Activated CD8-positive, alpha-beta memory T cell treated with anti-CD3 and anti-CD28 coated beads for 4 hours (primary cell): Measurements from ENCODE around the gene GH1.

Experiments
- DNase-seq, 2 donors: peaks; one replicate each; pipeline ENCODE4 v3.0.0-alpha.2; 2020; ENCODE audit warnings: low read depth in 2 of 2

The GH1 gene

DNA sequence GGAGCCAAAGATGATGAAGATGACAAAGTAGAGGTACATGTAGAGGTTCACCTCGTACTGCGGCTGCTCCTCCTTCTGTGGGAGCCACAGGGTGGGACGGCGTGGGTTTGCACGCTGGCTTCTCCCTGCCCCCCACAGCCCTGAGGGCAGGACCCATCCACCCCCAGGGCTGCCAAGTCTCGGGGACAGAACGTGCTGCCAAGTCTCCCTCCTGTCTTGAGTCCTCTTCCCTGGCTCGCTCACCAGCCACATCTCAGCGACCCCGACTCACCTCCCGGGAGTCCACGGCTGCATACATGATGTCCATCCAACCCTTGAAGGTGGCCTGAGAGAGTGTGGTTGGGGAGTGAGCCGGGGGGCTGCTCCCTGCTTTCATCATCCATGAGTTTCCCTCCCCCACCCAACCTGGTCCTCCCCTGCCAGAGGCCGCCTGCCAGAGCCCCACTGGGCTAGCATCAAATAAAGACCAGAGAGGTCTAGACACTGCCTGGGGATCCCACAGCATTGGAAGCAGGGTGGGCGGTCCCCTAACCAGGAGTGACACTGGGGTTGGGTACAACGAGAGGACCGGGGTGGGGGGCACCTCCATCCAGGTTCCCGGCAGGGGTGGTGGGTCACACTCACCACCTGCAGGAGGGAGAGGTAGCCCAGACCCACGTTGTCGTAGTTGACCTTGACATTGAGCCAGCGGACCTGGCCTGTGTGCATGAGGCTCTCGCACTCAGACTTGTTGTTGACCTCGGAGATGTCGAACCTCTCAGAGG lies 26.3 kb upstream of the GH1 start:
- DNase-seq = no peak

DNA sequence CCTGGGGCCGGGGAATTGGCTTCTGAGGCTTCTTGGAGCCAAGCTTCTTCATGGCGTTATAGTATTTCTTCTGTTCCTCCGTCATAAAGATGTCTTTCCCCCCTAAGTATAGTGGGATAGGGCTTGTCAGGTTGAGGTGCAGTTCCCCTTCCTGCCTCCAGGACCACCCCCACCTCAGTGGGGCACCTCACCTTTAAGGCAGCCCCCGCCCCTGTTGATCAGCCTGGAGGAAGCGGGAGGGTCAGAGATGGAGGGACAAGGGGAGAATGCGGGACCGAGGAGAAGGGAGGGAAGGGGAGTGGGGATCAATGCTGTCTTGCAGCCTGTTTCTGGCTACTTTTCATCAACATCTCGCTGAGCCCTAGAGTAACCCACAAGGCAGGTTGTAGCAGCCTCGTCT lies 25.1 kb upstream of the GH1 start:
- no peak for DNase-seq

DNA sequence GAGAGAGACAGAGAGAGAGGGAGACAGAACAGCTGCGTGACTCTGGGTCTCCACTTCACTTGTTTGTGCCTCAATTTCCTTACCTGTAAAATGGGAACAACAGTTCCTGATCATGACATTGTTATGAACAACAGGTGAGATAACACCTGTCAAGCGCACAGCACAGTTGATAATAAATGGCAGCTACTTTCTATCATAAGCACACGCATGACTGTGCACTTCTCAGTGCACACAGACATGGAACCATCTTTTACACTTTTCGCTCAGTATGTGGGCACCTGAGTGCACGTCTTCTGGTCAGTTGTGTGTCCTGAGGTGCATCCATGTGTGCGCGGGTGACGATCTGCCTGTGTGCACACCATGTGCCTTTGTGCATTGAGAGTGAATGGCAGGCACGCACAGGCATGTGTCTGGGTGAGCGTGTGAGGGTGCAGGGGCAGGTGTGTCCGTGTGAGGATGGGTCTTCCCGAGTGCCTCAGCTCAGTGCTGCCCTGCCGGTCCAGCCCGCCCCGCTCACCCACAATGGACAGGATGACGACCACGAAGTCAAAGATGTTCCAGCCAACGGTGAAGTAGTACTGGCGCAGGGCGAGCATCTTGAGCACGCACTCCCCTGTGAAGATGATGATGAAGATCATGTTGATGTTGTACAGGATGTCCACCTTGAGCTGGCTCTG lies 23.8 kb upstream of the GH1 start:
- DNase-seq = no peak

DNA sequence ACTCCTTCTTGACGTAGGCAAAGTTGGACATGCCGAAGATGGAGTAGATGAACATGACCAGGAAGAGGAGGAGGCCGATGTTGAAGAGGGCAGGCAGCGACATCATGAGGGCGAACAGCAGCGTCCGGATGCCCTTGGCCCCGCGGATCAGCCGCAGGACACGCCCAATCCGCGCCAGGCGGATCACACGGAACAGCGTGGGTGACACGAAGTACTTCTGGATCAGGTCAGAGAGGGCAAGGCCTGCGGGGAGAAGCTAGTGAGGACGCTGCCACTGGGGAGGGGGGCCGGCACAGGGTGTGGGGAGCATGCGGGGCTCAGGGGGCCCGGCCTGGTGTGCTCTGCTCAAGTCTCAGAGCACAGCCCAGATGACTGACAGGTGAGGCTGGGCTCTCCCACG lies 23.1 kb upstream of the GH1 start:
- DNase-seq = no peak

DNA sequence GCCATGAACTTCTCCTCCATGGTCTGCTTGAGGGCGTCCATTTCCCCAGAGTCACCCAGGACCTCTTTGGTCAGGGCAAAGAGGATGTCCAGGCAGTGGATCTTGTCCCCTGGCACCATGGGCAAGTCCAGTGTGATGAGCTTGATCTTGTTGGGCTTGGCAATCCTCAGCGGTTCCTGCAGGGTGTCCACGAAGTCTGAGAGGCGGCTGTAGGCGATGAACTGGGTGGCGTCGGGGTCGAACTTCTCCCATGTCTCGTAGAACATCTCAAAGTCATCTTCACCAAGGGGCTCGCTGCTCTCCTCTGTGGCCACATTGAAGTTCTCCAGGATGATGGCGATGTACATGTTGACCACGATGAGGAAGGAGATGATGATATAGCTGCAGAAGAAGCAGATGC lies 22.5 kb upstream of the GH1 start:
- DNase-seq = no peak

DNA sequence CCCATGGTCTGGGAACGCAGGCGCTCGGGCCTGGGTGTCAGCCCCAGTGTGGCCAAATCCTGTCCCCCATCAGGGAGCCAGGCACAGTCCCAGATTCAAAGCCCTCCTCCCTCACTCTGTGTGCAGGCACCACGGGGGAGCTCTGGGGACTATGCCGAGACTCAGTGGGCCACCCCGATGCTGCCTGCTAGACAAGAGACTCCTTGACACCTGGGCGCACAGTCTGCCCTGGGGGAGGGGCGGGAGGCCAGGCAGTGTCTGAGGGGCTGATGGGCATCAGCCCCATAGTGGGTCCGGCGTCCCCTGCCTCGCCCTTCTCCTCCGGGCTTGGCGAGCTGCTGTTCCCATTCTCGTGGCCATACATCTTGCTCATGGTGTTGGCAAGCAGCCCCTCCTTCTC lies 21.9 kb upstream of the GH1 start:
- no peak for DNase-seq

DNA sequence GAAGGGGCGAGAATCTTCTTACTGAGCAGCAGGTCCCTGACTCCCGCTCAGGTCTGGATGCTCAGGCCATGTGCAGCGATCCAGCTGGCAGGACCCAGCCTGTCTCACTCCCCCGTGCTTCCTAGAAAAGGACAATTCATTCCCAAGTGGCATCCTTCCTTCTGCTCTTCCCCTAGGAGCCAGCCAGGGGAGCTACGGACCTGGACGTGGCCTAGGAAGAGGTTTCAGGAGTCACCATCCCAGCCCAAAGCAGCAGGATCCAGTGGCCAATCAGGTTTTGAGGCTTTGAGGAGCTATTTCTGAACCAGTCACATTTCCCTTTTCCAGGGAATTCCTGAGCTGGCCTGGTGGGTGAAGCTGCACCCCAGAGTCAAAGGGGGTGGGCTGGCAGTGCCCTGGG lies 21.2 kb upstream of the GH1 start:
- no peak for DNase-seq

DNA sequence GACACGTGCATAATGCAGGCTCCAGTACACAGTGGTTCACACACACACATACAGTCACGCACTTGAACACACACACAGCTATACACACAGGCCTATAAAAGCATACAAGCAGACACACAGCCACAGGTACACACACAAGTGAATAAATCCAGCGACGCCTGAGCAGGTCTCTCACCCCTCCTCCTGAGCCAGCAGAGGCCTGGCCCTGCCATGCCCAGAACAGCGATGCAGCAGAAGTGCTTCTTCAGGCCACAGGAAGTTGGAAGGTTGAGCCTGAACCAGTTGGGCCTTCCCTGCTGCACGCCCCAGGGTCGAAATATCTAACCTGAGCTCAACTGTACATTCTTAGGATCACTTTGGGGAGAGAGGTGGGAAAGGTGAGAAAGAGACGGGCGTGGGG lies 20.8 kb upstream of the GH1 start:
- DNase-seq = no peak

DNA sequence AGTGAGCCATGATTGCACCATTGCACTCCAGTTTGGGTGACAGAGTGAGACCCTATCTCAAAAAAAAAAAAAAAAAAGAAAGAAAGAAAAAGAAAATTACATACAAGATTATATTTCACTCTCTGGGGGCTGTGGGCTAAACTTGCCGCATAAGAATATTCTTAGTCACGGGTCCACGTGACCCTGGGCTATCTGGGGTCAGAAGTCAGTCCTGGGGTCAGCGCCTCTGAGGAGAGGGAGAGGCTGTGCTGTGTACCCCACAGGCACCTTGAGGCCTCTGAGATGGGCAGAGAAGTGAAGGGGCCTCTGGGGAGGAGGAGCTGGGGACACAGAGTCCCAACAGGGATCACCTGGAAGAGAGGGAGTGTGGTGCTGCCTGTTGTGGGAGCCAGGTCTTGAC lies 19.3 kb upstream of the GH1 start:
- no peak for DNase-seq

DNA sequence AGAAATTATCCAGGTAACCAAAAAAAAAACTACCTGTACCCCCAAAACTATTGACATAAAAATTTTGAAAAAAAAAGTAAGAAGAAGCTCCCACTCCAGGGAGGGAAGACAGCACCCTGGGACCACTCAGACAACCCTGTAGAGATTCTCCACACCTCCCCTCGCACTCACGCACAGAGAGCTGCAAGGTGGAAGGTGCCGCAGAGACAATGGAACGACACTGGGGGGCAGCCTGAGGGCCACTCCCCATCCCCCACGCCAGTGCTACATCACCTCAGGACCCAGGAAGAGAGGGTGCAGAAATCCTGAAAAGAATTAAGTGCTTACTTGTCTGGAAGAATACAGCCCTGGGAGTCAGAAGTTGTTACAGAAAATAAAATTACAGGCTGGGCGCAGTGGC lies 18.7 kb upstream of the GH1 start:
- DNase-seq = no peak

DNA sequence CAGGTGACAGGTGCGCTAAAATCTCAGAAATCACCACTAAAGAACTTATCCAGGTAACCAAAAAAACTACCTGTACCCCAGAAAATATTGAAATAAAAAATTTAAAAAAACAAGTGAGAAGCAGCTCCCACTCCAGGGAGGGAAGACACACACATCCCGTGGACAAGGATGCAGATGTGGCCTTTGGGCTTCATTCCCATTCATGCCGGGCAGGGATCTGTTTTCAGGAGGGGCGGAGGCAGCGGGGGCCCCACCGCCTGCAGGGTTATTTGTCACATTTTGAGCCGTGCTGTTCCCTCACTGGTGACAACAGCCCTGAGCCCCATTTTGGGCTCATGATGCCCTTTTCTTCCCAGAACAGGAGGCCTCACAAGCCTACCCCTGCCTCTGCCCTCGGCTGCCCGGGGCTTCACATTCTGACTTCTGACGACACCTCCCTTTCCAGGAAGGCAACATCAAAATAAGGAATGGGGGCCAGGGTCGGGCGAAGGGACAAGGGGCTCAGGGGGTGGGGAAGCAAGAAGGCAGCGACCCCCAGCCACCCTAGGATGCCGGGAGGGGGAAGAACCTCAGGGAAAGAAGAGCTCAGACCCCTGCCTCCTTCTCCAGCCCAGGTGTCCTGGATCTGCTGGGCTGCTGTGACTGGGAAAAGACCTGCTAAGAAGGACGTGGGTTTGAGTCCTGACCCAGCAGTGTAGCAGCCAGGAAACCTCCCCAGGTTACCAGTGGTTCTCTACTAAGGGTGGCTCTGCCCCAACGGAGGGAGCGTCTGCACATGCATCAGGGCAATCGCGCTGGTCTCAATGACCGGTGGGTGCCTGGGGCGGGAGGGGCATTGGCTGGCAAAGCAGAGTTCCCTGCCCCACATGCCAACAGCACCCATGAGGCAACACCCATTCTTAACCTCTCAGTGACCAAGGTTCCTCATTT lies 15.8 kb upstream of the GH1 start:
- DNase-seq = no peak

DNA sequence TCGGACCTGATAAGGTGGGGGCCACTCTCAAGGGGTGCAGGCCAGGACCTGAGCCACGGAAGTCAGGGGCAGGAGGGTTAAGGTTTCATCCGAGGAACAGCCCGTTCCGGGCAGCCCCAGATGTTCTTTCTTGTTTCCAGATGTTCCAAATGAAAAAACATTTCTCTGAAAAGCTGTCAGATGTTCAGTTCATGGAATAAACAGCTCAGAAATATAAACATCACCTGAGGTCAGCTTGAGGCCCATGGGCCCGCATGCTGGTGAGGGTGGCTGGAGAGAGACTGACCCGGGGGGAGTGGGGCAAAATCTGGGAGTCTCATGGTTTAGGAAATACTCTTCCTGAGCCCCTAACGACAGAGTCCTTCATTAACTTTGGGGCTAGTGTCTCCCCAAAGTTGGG lies 15.0 kb upstream of the GH1 start:
- no peak for DNase-seq

DNA sequence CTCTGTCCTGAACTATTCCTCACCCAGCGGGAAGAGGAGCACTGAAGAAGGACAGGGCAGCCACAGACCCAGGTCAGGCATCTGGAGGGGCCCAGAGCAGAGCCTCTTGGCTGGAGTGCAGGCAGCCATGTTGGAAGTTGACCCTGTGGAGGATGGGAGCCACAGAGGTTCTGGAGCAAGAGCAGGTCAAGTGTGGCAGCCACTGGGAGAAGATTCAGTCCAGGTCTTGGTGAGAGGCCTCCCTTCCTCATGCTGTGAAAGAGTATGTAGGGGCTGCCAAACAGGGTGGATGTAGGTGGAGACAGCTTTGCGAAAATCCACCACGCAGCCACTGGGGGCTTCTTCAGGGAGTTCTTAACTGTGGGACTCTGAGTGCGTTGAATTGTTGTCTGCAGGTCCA lies 14.1 kb upstream of the GH1 start:
- DNase-seq = no peak

DNA sequence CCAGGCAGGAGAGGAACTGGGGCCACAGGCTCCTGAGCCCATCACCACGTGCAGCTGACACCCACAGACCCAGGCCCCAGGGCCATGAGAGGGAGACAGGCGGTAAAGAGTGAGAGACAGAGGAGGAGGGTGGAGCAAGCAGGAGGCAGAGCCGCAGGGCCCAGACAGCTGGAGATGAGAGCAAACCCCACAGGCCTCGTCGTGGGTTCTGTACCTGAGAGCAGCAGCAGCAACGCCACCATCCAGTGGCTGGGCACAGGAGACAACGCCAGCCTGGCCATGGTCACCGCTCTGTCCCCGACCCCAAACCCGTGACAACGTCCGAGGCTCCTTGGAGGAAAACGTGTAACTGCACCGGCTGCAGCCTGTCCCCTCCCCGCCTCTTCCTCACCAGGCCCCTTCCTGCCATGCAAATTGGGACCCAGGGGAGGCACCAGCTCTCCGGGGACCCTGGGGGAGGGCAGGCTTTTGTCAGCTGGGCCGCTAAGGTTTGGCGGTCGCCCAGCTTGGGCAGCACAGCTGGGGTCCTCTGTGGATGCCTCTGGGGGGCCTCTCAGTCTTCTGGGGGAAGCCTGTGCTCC lies 13.4 kb upstream of the GH1 start, which contains the start of gene CD79B:
Gene CD79B (minus strand): TSS at position 351 of the 581 bp plus-strand sequence. CDS start 70 bp downstream, at position 281.
- DNase-seq = no peak

DNA sequence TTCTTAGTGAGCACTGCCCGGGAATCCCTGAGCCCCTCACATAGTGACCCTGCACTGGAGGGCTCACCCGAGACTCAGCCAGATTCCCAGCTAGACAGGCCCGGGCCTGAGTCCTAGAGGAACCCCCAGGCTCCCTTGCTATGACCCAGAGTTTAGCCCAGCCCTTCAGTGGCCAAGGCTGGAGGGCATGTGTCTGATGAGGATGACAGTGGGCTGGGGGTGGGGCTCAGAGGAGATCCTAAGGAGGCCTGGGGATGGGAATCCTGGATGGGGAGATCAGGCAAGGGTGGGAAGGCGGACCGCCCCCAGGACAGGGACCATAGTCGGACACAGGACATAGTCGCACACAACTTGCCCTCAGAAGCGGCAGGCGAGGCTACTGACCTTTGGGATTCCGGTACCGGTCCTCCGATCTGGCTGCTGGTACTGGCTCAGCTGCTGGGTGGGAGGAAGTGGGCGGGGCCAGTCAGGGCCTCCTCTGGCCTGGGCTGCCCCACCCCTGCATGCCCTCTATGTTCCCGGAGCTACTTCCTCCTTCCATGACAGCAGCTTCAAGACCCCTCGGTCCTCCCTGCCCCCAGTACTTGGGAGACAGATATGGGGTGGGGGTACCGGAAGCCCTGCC lies 12.4 kb upstream of the GH1 start:
- DNase-seq = peak in 1 of 2 donors; percentile 34

DNA sequence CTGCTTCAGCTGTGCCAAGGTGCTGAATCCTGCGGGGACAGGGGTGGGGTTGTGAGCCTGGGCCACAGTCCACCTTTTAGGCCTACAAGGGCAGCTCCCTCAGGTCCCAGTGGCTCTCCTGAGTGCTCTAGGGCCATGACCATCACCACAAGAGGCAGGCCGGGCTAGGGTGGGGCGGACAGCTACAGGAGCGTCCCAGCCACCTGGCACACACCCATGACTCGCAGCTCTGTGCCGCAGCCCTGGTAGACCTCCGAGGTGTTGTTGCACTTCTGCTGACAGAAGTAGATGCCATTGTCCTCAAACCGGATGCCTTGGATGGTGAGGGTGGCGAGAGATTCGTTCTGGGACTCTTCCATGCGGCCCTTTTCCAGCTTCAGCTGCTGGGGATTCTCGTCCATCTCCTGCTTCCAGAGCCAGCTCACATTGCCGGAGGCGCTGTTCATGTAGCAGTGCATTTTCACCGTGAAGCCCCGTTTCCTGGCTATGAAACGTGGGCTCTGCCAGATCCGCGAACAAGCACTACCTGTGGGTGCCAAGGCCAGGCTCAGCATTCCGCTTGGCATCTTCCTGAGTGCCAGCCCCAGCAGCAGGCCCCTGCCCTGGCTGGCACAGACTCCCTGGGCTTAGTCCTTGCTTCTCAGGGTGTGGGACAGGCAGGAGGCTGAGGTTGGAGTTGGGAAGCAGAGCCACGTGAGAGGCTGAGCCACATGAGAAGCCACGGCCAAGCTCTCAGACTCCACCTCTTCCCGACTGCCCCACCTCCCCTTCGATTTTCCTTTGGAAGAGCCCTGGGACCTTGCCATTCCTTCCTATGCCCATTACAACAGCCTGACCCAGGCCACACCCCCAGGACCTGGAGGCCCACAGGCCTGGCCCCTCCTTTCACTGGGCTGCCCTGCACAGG lies 11.5 kb upstream of the GH1 start:
- DNase-seq = no peak

DNA sequence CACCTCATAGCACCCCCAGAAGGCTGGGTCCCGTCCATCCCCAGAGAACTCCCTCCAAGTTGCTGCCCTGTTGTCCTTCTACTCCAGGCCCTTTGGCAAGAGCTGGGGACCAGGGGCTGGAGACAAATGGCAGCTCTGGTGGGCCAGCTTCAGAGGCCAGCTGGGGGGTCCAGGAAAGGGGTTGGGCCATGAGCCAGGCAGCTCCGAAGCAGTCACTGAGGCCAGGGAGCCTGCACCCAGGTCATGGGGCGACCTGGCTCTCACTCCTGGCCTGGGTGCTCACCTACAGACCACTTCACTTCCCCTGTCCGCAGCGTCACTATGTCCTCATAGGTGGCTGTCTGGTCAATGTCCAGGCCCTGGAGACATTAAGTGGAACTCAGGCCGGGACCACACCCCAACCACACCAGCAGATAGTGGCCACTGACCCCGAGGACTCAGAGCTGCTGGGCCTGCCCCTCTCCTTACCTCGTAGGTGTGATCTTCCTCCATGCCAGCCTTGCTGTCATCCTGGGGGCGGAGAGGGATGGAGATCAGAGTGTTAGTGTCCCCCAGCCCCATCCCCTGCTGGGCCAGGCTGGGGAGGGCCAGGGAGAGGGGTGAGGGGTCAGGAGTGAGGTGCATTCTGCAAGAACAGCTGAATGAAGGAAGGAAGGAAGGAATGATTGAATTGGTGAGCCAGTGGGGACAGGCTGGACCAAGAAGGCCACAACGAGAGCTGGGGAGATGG lies 10.5 kb upstream of the GH1 start:
- DNase-seq = no peak

DNA sequence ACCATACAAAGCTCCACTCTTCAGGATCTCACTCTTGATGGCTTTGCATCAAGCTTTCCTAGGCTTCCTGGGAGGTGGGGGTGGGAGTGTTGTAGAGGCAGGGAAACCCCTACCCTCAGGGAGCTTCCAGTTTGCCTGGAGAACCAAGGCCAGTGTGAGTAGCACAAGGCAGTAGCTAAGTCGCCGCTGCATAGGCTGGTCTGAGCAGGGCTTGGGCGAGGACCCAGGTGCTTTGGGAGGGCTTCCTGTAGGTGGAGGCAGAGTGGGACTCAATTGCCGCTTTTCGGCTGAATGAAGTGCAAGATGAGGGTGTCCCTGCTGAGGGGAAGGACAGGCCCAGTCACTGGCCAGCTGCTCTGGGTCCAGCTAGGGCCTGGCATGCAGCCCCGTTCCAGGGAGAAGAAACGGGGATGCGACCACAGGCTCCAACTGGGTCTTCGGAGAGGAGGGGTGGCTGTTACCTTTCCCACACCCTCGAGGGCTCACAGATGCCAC lies 9.6 kb upstream of the GH1 start:
- no peak for DNase-seq

DNA sequence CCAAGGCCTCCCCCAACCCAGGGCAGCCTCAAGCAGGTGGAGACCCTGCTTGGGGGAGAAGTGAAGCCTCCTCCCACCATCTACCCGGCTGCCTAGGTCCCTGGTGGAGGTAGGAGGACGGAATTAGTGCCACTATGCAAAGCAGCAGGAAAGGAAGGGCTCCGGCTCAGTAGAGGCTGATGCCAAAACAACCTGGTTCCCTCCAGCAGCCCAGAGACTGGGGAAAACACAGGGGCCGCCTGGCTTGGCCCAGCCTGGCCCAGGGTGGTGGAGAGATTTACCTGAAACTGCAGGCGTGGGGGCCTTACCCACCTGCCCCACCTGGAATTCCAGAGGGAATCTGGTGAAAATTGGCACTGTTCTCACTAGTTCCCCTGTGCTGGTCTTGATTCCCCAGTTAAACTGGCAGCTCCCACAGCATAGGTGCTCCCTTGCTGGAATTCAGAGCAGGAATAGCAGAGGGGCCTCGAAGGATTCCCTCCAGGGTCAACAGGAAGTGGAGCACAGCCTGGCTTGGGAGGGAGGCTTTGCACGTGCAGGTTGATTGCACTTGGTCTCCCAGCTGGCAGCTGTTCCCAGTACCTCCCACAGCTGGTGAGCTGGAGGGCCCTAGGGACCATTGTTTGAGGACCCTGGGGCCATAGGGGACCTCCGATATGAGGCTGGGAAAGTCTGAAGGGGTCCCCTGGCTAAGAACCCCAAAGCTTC lies 9.0 kb upstream of the GH1 start:
- no peak for DNase-seq
